GM12878 (cell line): ENCODE results near the gene C5orf46.
"Not testable (repeated sequence)": the region's sequence is repeated elsewhere in the genome, so short reads cannot be mapped to it uniquely, and the experiment has no call there.

Source experiments
- CHD4 ChIP-seq: fragments of 200-600 bp; sonication (generic); IDR thresholded peaks from 2 replicates; pipeline ENCODE4 v1.6.1; 2016; ENCODE audit warnings: mild to moderate bottlenecking
- EGR1 ChIP-seq, 2 experiments: IDR thresholded peaks; 1 replicate in 1 of 2; 2 replicates in 1 of 2; pipeline ENCODE4 v1.6.1; 2011 to 2012; ENCODE audit warnings: low read depth in 2 of 2, low read length in 2 of 2, borderline replicate concordance in 1 of 2, mild to moderate bottlenecking in 1 of 2, moderate library complexity in 1 of 2
- EP300 ChIP-seq, 2 experiments: fragments of 150-350 bp in 1 of 2; IDR thresholded peaks; 2 replicates each; pipeline ENCODE4 v1.6.1; 2011 to 2012; ENCODE audit warnings: low read depth in 2 of 2, low read length in 2 of 2, borderline replicate concordance in 1 of 2, improper control_type of control experiment in 1 of 2, inconsistent platforms in 1 of 2; ENCODE audit not compliant: control insufficient read depth in 1 of 2
- LARP7 ChIP-seq: fragments of 450-650 bp; IDR thresholded peaks from 2 replicates; pipeline ENCODE4 v1.6.1; 2017; ENCODE audit warnings: mild to moderate bottlenecking
- USF1 ChIP-seq: IDR thresholded peaks from 2 replicates; pipeline ENCODE4 v1.6.1; 2011; ENCODE audit warnings: borderline replicate concordance, low read depth, mild to moderate bottlenecking, moderate library complexity, mixed read lengths, low read length; ENCODE audit not compliant: insufficient read depth; ENCODE audit errors: extremely low read length

GRCh38 chr5:147869892-147870291 is 36.4 kb downstream of the C5orf46 start:
- not testable (repeated sequence) for TF ChIP-seq EP300 (IDR thresholded peaks at IDR 0.05; ENCODE audit: borderline replicate concordance in 1 of 2, control insufficient read depth in 1 of 2, low read depth in 2 of 2, low read length in 2 of 2); CHD4; USF1; LARP7; EGR1 (IDR thresholded peaks at IDR 0.05; ENCODE audit: borderline replicate concordance in 1 of 2, low read depth in 2 of 2, low read length in 2 of 2)
